GM19372 (cell line): Measurements from ENCODE around the gene ZNF397.

Experiments
- ATAC-seq: cut with Tn5 transposase; IDR thresholded peaks from one replicate; pipeline ENCODE4 v1.9.1; 2021; ENCODE audit warnings: mild to moderate bottlenecking, low read depth, moderate library complexity; ENCODE audit not compliant: unreplicated experiment

The ZNF397 gene

GRCh38 chr18:35245719-35246317, 5.0 kb downstream of the ZNF397 start:
- no peak for ATAC-seq

GRCh38 chr18:35246831-35247230, 6.0 kb downstream of the ZNF397 start:
- no peak for ATAC-seq

- no peak for ATAC-seq
Measured at GRCh38 chr18:35247412-35248249, 6.8 kb downstream of the ZNF397 start.

GRCh38 chr18:35248429-35248828, 7.6 kb downstream of the ZNF397 start:
- ATAC-seq, result no peak

DNA sequence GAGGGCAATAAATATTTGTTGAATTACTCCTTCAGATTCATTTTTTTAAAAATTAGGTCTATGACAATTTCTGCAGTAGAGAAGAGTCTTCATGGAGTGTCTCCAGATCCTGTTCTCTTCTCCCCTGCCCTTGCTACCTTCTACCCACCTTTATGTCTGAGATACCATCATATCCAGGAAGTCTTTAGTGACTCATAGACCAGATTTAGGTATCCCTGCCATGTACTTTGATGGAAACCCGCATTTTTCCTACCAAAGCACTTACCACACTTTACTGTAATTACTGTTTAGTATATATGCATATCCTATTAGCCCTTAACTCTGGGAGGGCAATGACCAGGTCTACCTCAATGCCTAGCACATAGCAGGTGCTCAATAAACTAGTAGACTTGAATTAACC, 11.6 kb downstream of the ZNF397 start:
- no peak for ATAC-seq

GRCh38 chr18:35253655-35254287, 12.9 kb downstream of the ZNF397 start:
- ATAC-seq, result no peak

GRCh38 chr18:35256947-35257346, 16.1 kb downstream of the ZNF397 start:
- ATAC-seq, result no peak

DNA sequence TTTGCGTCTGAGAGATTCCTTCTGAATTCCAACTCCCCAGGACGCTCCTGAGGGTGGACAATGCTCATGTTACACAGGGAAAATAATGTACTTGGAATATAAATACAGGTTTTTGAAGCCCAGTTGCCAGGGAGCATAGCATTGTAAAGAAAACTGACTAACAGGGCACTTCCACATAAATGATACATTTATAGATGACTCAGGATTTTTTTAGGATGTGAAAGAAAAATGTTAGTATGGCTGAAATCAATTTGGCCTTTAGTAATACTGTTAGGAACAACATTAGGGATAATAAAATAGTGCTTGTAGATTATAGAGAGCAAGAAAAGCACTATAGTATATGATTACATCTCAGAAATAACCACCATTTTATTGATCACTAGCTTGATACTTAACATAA, 23.6 kb downstream of the ZNF397 start:
- no peak for ATAC-seq

DNA sequence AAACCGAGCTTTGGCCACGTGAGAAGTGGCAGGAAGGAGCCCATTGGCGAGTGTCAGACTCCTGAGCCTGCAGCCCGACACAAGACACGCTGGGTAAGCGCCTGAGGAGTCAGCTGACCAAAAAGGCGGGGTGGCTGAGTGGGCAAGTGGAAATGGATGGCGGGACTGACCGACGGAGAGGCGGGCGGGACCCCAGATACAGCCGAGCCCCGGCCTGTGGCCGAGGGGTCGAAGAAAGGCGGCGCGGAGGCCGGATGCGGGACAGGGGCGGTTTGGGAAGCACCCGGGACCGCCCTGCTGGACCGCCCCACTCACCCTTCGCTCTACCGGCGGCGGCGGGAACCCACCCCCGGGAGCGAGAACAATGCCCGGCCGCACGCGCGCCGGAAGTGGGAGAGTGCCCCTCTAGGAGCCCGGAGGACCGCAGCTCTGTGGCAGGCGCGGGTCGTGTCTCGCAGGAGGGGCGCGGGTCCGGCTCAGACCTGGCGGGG, 26.4 kb downstream of the ZNF397 start:
- ATAC-seq, result peak; percentile 74

DNA sequence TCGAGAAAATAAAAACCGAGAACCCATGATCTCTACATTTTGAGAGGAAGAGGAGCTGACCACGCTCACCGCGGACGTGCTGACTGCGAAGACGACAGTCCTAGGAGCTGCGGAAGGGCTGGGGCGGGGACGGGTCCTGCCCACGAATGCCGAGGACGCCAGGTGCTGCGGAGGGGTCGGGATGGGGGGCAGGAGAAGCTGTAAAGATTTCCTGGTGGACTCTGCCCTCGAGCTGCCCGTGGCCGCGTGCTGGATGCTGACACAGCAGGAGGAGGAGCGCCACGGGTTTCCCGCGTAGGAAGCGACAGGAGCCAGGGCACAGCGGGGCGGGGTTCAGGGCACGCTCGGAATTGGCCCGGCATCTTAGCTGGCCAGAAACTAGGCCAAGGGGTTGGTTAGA, 27.0 kb downstream of the ZNF397 start:
- ATAC-seq, result no peak

GRCh38 chr18:35268821-35269220, 28.0 kb downstream of the ZNF397 start:
- ATAC-seq, result no peak

- no peak for ATAC-seq
Measured at GRCh38 chr18:35271656-35272055, 30.8 kb downstream of the ZNF397 start.

GRCh38 chr18:35276267-35276666, 35.4 kb downstream of the ZNF397 start:
- ATAC-seq, result no peak

GRCh38 chr18:35277633-35278032, 36.8 kb downstream of the ZNF397 start:
- ATAC-seq, result no peak

DNA sequence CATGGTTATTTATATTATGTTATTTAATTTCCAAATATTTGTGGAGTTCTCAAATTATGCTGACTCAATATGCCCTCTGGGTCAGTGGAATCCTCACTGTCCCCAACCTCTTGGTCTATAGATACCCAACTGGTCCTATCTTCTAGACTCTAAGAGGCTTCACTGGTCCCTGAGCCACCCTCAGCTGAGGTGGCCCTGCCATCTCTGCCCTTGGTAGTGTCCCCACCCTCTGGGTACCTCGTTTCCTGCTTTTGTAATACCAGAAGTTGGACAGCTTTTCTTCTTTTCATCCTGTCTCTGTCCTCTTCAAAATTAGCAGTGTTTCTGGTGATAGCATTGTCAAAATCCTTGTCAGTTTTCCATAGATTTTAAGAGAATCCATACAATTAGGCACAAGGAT, 37.3 kb downstream of the ZNF397 start:
- no peak for ATAC-seq

DNA sequence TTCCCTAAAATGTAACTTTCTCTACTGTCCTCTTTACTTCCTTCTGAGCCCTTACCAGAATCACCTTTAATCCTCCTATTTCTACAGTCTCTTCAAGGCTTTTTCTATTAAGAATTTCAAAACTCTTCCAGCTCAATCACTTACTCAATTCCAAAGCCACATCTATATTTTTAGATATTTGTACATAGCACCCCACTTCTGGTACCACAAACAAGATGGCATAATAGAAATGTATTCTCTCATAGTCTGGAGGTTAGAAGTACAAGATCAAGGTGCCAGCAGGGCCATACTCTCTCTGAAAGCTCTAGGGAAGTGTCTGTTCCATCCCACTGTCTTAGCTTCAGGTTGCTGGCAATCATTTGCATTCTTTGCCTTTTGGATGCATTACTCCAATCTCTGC, 38.1 kb downstream of the ZNF397 start:
- ATAC-seq, result no peak

DNA sequence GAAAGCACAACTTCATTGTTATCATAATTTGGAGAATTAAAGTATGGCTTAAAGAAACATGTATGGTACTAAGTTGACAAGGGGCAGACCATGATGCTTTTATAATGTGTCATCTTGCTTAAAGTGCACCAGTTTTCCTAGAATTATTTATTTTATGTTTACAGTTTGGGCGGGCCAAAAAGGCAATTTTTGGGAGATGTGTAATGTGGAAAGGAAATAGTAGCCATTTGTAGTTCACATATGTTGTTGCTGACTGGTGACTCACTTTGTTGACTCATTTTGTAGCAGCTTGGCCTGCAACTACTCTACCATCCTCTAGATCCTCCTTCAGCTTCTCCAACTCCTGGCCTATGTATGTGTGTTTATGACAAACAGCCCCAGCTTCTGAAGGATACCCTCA, 41.5 kb downstream of the ZNF397 start:
- ATAC-seq, result no peak

GRCh38 chr18:35283923-35284794, 43.3 kb downstream of the ZNF397 start:
- ATAC-seq, result no peak

DNA sequence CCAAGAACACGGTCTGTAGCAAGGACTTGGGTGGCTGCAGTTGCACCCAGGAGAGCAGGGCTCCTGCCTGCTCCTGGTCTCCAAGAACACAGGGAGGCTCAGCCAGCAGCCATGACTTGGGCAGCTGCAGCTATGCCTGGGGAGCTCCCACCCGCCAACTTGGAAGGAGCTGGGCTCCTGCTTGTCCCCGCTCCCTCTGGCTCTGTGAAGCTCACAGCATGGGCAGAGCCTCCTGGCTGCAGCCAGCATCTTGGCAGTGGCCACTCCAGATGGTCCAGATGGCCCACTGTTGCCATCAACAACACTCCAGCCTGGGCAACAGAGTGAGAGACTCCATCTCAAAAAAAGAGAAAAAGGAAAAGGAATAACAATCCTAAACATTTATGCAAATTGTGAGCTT, 44.0 kb downstream of the ZNF397 start:
- ATAC-seq, result no peak

GRCh38 chr18:35289293-35289692, 48.5 kb downstream of the ZNF397 start:
- no peak for ATAC-seq

DNA sequence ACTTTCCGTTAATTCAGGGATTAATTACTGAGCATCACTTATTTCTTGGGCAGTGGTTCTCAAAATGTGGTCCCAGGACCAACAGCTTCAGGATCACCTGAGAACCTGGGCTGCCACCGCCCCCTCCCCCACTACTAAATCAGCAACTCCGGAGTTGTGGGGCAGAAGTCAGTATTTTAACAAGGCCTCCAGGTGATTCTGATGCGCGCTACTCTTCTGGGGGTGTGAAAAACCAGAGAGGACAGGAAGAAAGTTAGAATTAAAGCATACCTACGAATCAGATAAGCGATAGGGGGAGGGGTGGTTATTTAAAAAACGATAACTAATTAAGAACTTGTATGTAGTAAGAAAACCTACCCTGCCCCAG, 48.9 kb downstream of the ZNF397 start:
- peak; percentile 34 for ATAC-seq
